Inferior parietal cortex (tissue), 1 donor: ENCODE measurements around the gene MRPS26.
"Not testable (repeated sequence)": the region's sequence is repeated elsewhere in the genome, so short reads cannot be mapped to it uniquely, and the experiment has no call there.

Source experiments
- DNase-seq: peaks from one replicate; pipeline ENCODE4 v3.0.0-alpha.2; 2016; ENCODE audit errors: extremely low spot score

Gene MRPS26

DNA sequence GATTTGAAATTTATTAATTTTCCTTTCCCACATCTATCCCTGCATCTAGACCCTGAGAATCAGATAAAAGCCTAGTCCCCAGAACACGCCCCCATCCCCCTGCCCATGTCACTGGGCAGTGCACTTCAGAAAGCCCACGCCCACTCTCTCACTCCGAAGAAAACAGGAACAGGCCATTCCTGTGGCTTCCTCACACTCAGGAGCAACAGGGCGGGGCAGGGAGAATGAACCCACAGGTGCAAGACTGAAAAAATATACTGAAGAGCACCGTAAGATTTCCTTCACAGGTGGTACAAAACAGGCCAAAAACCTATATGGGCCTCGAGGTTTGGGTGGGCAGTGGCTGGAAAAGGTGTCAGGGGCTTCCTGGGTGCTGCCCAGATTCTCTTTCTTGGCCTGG lies 29.0 kb downstream of the MRPS26 start:
- no peak for DNase-seq

DNA sequence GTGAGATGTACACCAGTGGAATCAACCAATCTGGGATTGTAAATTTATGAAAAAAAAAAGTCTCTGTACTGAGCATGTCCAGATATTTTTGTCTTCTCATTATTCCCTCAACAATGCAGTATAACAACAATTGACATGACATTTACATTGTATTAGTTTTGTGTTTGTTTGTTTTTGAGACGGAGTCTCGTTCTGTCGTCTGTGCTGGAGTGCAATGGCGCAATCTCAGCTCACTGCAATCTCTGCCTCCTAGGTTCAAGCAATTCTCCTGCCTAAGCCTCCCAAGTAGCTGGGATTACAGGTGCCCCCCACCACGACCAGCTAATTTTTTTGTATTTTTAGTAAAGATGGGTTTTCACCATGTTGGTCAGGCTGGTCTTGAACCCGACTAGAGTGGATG lies 29.5 kb downstream of the MRPS26 start:
- DNase-seq, result not testable (repeated sequence)

DNA sequence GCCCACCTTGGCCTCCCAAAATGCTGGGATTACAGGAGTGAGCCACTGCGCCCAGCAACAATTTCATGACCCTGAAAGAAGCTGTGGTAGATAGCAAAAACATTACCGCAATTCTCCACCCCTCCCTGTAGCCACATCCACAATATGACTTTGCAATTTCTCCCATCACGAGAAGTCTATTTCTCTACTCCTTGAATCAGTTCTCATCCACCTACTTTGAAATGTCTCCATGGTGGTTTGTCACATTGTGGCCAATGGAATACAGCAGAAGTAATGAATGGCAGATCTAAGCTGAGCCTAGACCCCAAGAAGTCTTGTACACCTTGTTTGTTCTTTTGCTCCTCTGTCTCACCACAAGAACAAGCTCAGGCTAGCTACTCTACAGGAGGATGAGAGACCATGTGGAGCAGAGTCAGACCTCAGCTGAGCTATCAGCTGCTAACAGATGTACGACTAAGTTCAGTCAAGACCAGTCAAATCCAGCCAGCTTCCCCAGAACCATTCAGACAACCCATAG lies 31.8 kb downstream of the MRPS26 start:
- no peak for DNase-seq

DNA sequence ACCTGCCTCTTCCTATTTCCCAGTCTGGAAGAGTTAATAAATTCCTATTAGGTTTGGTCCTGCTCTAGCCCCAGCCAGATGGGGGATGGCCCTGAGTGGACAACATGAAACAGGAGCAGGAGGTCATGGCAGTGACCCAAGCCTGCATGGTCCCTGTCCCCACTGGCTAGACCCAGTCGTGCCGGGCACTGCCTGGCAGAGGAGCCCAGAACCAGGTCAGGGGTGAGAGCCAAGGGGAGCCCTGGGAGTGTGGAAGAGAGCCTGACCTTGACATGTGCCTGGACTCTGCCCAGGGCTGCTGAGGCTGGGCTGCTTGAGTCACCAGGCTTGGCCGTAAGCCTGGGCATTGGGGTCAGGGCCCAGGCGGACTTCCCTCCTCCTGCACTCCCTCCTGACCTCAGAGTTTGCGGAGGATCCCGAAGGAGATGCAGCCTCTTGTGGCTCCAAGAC lies 35.1 kb downstream of the MRPS26 start:
- DNase-seq, result no peak

DNA sequence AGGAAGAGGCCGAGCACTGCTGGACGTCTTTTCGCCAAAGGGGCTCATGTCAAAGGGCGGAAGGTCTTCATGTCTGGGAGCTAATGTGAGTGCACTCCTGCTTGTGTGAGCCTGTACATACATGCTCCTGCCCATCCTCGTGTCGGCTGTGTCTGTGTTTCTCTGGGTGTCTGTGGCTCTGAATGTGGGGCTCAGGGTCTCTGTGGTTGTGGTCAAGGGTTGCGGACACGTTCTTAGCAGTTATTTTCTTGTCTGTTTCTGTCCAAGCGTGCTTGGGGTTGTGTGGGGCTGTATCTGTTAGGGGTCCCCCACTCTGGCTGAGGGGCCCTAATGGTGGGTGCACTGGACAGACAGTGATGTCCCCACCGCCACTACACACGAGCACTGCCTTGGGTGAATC lies 35.8 kb downstream of the MRPS26 start:
- DNase-seq, result no peak

DNA sequence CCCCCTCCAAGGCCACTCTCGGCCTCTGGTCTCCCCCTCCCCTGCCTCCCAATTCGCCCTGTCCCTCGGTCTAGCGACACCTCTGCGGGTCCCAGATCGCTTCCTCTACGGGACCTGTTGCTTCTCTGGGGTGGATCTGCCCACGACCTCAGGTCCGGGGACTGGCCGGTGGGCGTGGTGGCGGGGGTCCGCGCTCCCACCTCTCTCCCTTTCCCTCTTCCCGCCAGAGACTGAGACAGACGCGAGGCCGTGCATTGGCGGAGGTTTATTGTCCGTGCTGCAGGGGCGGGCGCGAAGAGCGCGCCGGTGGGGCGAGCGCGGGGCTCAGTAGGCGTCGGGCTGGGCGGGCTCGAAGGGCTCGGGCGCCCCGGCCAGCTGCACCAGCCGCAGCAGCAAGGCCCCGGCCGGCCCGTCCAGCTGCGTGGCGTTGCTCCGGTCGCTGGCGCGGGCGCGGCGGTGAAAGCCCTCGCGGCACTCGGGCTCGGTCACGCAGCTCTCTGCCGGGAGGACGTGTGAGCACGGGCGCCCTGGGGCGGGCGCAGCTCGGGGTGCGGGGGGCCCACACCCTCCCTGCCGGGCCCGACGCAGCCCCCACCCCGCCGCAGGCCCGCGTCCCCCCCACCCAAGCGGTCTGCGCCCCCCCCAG lies 36.6 kb downstream of the MRPS26 start:
- no peak for DNase-seq

DNA sequence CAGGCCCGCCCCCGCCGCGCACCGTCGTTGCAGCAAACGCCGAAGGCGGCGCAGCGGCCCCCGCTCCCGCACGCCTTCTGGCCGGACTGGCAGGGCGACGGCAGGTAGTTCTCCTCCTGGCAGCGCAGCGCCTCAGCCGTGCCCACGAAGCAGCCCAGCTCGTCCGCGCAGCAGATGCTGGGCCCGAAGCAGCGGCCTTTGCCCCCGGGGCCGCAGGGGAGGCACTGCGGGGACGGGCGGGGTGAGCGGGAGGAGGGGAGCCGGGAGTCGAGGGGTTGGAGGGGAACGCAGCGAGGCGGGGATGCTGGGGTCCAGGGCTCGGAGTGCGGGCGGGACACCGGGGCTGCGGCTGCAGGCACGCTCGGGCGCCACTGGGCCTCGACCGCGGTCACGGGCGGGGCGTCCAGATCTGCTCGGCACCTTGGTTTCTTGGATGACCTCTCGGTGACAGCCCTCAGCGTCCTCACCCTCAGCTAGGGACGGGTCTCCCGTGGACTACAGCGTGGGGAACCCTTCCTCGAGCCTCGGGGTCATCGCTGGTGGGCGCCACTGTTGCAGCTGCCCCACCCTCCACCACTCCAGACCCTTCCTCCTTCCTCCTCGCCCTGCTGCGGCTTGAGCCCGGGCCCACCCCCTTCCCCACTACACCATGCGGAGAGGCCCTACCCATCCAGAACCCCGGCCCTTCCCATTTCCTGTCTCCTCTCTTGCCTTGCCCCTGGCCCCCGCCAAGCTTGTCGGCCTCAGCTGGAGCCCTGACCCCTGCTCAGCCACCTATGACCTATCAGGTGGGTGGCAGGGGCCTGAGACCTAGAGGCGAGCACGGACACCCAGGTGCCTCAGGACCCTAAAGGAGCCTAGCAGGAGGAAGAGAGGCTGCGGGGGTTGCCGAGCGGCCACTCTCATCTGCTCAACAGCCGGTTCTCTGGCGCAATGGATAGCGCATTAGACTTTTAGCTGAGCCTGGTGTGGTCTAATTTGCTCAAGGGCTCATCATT lies 37.4 kb downstream of the MRPS26 start:
- no peak for DNase-seq

DNA sequence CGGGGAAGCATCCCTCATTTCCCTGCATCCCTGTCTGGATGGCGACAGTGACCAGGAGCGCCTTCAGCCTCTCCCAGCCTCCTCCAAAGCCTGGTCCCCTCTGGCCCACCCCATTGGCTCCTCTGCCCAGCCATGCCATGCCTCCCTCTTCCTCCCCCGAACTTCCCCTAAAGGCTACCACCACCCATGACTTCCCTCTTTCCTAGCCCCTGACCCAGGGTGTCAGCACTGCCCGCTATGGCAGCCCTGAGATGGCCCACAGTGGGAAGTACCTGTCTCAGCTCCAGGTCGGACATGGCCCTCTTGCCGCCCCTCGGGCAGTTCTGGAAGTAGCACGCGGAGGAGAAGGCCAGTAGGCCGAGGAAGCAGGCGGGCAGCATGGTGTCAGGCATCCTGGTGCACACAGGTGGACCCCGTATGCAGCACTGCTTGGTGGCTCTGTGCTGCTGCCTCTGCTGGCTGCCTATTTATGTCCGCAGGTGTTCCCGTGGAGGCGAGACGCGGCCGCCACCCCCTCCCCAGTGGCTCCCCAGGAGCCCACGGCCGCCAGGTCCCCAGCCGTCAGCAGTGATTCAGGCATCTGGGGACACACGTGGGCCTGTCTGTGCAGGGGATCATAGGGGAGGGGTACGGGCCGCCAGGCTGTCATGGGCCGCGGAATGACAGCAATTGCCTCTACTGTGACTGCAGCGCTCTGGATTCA lies 38.6 kb downstream of the MRPS26 start, which contains the start of gene AVP:
Gene AVP (minus strand): TSS at position 442 of the 703 bp plus-strand sequence. CDS start 50 bp downstream, at position 392.
- DNase-seq, result no peak

DNA sequence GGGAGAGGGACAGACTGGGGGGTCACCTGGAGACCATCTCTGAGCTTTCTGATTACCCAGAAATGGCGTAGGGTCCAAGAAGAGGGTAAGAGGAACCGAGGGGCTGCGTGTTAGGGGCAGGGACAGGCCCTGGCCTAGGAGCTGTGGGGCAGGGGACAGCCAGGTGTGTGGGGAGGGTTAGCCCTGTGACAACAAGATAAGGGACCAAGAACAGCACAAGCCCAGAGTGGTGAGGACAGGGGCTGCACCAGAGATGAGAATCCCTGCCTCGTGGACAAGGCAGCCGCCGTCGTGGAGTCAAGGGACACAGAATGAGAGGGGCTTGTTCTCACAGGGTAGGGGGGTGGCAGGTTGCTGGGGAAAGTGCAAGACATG lies 39.1 kb downstream of the MRPS26 start:
- no peak for DNase-seq

DNA sequence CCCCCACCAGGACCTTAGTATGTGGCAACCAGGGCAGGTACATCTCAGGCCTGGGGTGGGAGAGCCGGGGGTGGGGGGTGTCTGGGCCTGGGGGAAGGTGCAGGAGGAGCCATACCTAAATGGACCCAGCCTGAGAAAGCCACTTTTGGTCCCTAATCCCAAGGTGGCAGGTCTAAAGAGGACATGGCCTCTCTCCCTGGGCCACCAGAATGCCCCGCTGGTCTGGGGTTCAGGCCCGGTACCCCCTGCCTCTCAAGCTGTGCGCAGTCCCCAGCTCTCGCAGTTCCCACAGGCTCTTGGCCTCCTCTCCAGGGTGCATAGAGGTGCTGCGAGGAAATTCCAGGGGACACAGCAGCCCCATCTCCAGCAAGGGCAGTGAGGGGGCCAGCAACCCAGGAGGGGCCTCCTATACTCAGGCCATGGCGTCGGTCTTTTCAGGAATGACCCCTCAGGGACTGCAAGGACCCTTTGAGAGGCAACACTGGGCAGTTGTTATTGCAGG lies 39.8 kb downstream of the MRPS26 start:
- DNase-seq, result no peak

DNA sequence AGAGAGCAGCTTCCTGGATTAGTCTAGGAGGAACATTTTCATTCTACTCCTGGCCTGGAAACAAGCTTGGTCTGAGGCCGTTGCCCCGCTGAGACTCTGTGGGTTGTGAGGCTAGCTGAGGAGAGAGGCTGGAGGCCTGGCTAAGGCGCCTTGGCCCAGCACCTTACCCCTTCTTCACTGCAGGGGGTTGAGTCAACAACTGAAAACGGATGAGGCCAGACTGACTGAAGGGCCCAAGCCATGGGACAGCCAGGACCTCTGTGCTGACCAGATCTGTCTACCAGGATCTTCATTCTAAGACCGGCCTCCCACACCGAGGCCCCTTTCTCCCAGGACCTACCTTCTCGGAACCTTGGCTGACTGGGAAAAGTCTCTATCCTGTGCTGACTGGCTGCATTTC lies 42.2 kb downstream of the MRPS26 start:
- DNase-seq, result no peak

DNA sequence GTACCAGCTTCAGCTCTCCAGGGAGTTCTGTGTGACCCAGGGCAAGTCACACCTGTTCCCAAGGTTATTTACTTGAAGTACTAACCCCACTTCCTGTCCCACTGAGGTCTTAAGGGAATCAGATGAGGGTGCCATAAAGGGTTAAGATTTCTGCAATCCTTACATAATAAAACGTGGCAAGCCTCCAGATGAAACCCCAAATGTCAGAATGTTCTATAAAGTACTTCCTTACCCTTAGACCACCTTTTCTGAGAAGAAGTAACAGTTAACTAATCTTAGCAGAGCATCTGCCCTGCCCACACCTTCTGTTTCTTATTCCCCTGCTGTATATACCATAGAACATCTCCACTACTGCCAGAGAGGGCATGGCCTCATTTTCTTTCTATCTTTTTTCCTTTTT lies 44.7 kb downstream of the MRPS26 start:
- no peak for DNase-seq

DNA sequence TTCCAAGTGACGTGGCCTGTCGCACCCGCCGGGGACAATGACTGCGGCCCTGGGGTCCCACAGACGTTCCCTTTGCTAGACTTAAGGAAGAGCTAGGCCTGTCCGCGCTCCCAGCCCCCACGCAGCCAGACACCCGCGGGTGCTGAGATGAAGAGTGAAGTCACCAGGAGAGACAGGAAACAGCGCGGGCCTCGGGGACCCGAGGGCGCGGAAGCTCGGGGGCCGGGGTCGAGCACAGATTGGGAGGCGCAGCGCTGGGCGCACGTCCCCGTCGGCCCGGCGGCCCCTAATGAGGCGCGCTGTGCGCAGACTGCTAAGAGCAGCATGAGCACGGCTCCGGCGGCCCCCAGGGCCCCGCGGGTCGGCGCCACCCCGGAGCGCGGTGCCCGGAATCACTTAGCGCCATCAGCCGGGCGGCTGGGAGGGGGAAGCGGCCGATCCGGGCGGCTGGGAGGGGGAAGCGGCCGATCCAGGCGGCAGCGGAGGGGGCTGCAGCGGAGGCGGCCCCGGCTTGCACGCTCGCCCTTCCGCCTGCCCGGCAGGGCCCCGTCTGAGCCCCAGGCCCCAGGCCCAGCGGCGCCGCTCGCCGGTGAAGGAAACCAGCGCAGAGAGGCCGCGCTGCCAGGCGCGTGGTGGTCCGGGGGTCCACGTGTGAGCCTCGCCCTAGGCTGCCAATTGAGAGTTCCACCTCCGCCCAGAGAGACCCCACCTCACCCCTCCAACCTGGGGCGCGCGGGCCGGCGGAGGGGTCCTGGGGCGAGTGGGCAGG lies 46.9 kb downstream of the MRPS26 start:
- DNase-seq, result no peak

DNA sequence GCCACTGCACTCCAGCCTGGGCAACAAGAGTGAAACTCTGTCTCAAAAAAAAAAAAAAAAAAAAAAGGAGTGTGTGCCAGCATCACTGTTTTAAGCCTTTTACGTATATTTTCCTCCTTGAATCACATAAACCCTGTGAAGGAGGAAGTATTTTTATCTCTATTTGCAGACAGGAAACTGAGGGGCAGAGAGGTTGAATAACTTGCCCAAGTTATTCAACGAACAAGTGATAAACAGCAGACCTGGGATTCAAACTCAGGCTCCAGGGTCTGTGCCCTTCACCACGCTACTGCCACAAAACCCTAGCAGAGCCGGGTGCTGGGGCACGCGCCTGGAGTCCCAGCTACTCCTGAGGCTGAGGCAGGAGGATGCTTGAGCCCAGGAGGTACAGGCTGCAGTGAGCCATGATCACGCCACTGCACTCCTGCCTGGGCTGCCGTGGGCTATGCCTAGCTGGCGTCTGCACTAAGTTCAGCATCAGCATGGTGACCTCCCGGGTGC lies 48.1 kb downstream of the MRPS26 start:
- no peak for DNase-seq

DNA sequence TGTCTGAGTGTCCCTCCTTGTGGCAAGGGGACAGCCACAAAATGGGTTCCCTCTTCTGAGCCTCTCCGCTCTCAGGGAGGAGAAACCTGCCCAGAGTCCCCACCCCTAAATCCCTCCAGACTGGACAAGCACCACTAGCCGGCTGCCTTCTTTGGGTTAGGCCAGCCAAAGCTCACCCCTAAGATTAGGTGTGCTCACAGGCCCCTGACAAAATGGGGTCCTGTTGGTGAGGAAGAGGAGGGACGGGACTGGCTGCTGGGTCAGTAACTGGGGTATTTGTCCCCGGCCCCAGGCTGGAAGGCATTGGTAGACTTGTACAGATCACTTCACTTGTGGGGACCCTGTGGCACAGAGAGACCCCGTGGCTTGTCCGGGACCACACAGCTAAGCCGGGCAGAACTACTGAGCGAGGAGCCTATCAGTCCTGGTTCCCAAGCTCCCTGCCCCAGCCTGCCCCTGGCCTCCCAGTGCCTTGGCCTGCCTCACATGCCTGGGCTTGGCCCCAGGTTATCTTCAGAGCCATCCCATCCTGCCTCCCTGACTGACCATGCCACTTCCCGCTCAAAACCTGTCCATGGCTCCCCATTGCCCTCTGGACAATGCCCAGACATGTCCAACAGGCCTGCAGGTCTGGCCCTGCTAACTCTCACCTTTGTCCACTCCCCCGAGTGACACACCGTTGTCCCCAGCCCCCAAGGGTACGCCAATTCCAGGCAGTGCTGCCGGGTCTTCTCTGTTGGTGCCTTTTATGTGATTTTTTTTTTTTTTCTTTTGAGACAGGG lies 49.2 kb downstream of the MRPS26 start:
- DNase-seq, result no peak
